B cell (primary cell): ENCODE results near the gene CDAN1.

Source experiments
- EZH2 ChIP-seq: IDR thresholded peaks from 2 replicates; pipeline ENCODE4 v1.6.1; 2012; ENCODE audit warnings: borderline replicate concordance, low read depth, mild to moderate bottlenecking, moderate library complexity, low read length; ENCODE audit not compliant: insufficient read depth, poor library complexity, severe bottlenecking
- TF ChIP-seq, protein P1 (sequence below): fragments of 200-600 bp; IDR thresholded peaks from one replicate; pipeline ENCODE4 v1.8.0; 2022; ENCODE audit warnings: antibody characterized with exemption, mild to moderate bottlenecking

DNA sequence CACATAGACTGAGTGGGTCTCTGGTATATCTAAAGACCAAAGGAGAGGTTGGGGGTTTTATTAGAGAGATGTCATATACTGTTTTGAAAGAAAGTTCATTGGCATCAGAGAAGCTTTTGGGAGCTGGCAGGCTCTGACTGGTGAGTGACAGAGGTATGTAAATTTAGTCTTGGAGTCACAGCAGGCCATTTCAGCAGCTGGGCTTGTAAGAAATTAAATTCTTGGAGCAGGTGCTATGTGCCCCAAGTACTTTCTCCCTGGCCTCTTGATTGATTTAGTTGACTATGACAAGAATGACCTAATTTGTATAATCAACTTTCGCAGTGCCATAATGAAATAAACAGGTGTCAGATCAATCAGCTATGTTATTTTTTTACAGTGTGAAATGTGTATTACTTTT, 47.8 kb upstream of the CDAN1 start:
- no peak for TF ChIP-seq EZH2
- TF ChIP-seq, protein P1, sequence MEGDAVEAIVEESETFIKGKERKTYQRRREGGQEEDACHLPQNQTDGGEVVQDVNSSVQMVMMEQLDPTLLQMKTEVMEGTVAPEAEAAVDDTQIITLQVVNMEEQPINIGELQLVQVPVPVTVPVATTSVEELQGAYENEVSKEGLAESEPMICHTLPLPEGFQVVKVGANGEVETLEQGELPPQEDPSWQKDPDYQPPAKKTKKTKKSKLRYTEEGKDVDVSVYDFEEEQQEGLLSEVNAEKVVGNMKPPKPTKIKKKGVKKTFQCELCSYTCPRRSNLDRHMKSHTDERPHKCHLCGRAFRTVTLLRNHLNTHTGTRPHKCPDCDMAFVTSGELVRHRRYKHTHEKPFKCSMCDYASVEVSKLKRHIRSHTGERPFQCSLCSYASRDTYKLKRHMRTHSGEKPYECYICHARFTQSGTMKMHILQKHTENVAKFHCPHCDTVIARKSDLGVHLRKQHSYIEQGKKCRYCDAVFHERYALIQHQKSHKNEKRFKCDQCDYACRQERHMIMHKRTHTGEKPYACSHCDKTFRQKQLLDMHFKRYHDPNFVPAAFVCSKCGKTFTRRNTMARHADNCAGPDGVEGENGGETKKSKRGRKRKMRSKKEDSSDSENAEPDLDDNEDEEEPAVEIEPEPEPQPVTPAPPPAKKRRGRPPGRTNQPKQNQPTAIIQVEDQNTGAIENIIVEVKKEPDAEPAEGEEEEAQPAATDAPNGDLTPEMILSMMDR: no peak
